Purkinje cell (primary cell): ENCODE data around the gene FANCL. TPM values are rescaled to one million over a fixed set of nuclear protein-coding genes. Genes with fewer than 3 reads are reported as not detected.

Experiments used
- polyA plus RNA-seq: library from polyadenylated mRNA; unstranded; fragments of >200 nt; fragmentation: Nextera tagmentation; gene quantifications from 2 replicates; pipeline ENCODE4 v1.2.1, GENCODE V29; 2014

FANCL gene
- polyA plus RNA-seq, result 131 and 141 TPM in 2 replicates

DNA sequence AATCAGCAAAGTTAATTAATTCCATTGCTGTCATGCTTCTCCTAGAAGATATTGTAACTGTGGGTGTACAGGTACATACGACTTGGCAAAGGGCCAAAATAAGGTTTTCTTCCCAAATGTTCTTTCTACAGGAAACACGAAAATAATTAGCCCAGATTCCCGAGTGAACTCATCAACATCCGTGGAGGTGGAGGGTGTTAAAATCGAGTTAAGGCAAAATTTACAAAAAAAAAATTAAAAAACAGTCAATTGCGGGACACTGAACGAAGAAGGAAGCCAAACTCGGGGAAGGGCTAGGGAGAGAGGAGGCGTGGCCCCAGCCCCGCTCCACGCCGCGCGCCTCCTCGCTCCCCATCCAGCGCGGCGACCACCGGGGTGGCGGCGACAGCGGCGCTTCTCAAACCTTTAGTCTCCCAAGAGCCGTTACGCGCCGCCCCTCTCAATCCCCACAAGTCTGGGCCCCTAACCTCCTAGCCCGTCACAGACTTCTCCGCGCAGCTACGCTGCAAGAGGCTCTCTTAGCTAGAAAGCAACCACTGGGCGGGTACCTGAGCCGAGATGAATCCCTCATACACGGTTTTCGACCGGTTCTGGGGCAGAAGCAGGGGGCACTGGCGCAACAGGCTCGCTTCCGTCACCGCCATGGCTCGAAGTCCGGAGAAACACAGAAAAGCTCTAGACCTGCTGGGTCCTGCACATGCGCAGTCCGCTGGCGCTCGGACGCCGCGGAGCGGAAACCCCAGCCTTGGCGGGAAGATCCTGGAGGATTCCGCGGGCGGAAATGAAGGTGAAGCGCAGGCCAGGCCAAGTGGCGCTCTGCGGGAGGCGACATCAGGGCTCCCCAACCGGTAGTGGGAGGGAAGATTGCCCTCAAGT, at the start of gene FANCL:
TSS of gene FANCL (minus strand) at position 656 of the 876 bp plus-strand sequence. CDS start at position 644, 12 bp downstream.

Other genes with a start within 250 kb of the FANCL start
- gene VRK2, start 194.5 kb downstream of the FANCL start, polyA plus RNA-seq, result 0.70 and 0.81 TPM in 2 replicates